K562 (cell line): ENCODE results near the gene EMILIN1. TPM values are rescaled to one million over a fixed set of nuclear protein-coding genes. Genes with fewer than 3 reads are reported as not detected.

Experiments
- C11orf30 ChIP-seq: fragments of 450-650 bp; IDR thresholded peaks from 2 replicates; pipeline ENCODE4 v1.6.1; 2016; ENCODE audit warnings: low read depth, mild to moderate bottlenecking
- CREB1 ChIP-seq, 2 experiments: sonication (generic) in 1 of 2; formaldehyde crosslinking in 1 of 2; IDR thresholded peaks; 2 replicates each; pipeline versions ENCODE4 v1.6.1 to v1.8.0; 2012 to 2022; ENCODE audit warnings: inconsistent platforms in 1 of 2, mild to moderate bottlenecking in 1 of 2, missing genetic modification reagents in 1 of 2, moderate library complexity in 1 of 2
- ESRRB ChIP-seq: fragments of 250-450 bp; sonication (Bioruptor Pico); IDR thresholded peaks from 2 replicates; pipeline ENCODE4 v1.5.0; 2020; ENCODE audit warnings: mild to moderate bottlenecking, moderate library complexity, borderline replicate concordance
- GATAD2B ChIP-seq: fragments of 450-650 bp; IDR thresholded peaks from 2 replicates; pipeline ENCODE4 v1.6.1; 2017; ENCODE audit warnings: mild to moderate bottlenecking, borderline replicate concordance
- HLTF ChIP-seq: fragments of 450-650 bp; IDR thresholded peaks from 2 replicates; pipeline ENCODE4 v1.6.1; 2016
- HNRNPLL ChIP-seq: fragments of 200-400 bp; formaldehyde crosslinking; IDR thresholded peaks from 2 replicates; pipeline ENCODE4 v1.6.1; 2017; ENCODE audit warnings: low read length, low read depth, mild to moderate bottlenecking; ENCODE audit not compliant: poor library complexity, severe bottlenecking
- KDM1A ChIP-seq, 2 experiments: fragments of 450-650 bp; IDR thresholded peaks; 2 replicates each; pipeline ENCODE4 v1.6.1; 2016; ENCODE audit warnings: mild to moderate bottlenecking in 2 of 2
- LARP7 ChIP-seq: fragments of 450-650 bp; IDR thresholded peaks from 2 replicates; pipeline ENCODE4 v1.6.1; 2016
- MLX ChIP-seq, 2 experiments: fragments of 450-650 bp in 1 of 2; sonication (generic) in 1 of 2; formaldehyde crosslinking; conservative IDR thresholded peaks; 2 replicates each; pipeline versions ENCODE4 v1.4.0 to v1.8.1; 2020 to 2022; ENCODE audit warnings: mild to moderate bottlenecking in 1 of 2, missing genetic modification reagents in 1 of 2
- NEUROD1 ChIP-seq: fragments of 150-350 bp; IDR thresholded peaks from 2 replicates; pipeline ENCODE4 v1.6.1; 2014; ENCODE audit warnings: borderline replicate concordance, low read length, low read depth; ENCODE audit not compliant: partially characterized antibody
- NR4A1 ChIP-seq, 2 experiments: fragments of 250-450 bp in 1 of 2; fragments of 450-650 bp in 1 of 2; sonication (Bioruptor Pico) in 1 of 2; IDR thresholded peaks; 2 replicates each; pipeline versions ENCODE4 v1.4.0 to v1.6.1; 2016 to 2020; ENCODE audit warnings: mild to moderate bottlenecking in 2 of 2, missing compliant biosample characterization in 1 of 2, missing genetic modification characterization in 1 of 2, moderate library complexity in 1 of 2
- PHF8 ChIP-seq: fragments of 200-600 bp; sonication (generic); IDR thresholded peaks from 2 replicates; pipeline ENCODE4 v1.6.1; 2012; ENCODE audit warnings: mixed run types, mild to moderate bottlenecking, inconsistent platforms, low read length, moderate library complexity, borderline replicate concordance
- PML ChIP-seq: IDR thresholded peaks from 2 replicates; pipeline ENCODE4 v1.6.1; 2012; ENCODE audit warnings: low read length, inconsistent platforms
- STAG1 ChIP-seq: sonication (generic); formaldehyde crosslinking; IDR thresholded peaks from 2 replicates; pipeline ENCODE4 v1.5.0; 2020; ENCODE audit warnings: missing genetic modification reagents, borderline replicate concordance
- VEZF1 ChIP-seq: fragments of 200-800 bp; sonication (Bioruptor generic); IDR thresholded peaks from 2 replicates; pipeline ENCODE4 v1.6.1; 2017; ENCODE audit warnings: missing genetic modification characterization, missing compliant biosample characterization
- ZNF121 ChIP-seq: sonication (generic); formaldehyde crosslinking; conservative IDR thresholded peaks from 2 replicates; pipeline ENCODE4 v1.8.0; 2022; ENCODE audit warnings: missing genetic modification reagents
- ZNF695 ChIP-seq: fragments of 450-650 bp; formaldehyde crosslinking; IDR thresholded peaks from 2 replicates; pipeline ENCODE4 v1.4.0; 2020; ENCODE audit warnings: mild to moderate bottlenecking, moderate library complexity
- polyA plus RNA-seq, 8 experiments: library from polyadenylated mRNA; depleted of rRNA in 4 of 8; stranded (reverse) in 5 of 8; unstranded in 3 of 8; fragments of >200 nt; fragmentation: Nextera tagmentation in 2 of 8; fragmentation: Illumina TruSeq in 1 of 8; extraction: Ambion mirVana in 2 of 8; extraction: Trizol in 1 of 8; gene quantifications; 2 replicates each; pipeline versions ENCODE4 v1.2.1 to v1.2.3, GENCODE V29; 2011 to 2014; ENCODE audit warnings: inconsistent platforms in 1 of 8, missing spikeins in 1 of 8
- total RNA-seq, 7 experiments: library from RNA; depleted of rRNA in 6 of 7; stranded (reverse); fragments of >200 nt in 6 of 7; fragmentation: Illumina TruSeq in 2 of 7; extraction: Trizol in 2 of 7; gene quantifications; 2 replicates each; pipeline versions ENCODE4 v1.2.1 to v1.2.3, GENCODE V29; 2011 to 2021; ENCODE audit warnings: low replicate concordance in 1 of 7
- TF ChIP-seq, protein P1 (sequence below): fragments of 200-400 bp; formaldehyde crosslinking; IDR thresholded peaks from 2 replicates; pipeline ENCODE4 v1.6.1; 2017; ENCODE audit warnings: mild to moderate bottlenecking, low read depth, low read length, moderate library complexity
- TF ChIP-seq, protein P2 (sequence below): sonication (generic); formaldehyde crosslinking; IDR thresholded peaks from 2 replicates; pipeline ENCODE4 v1.4.0; 2020; ENCODE audit warnings: mild to moderate bottlenecking, missing genetic modification reagents

EMILIN1 gene
- total and polyA plus RNA-seq, 9 of the 15 experiments (the other 6 are each of a cell fraction or from before 2014, with no cell fraction given) = 0.04 to 2.7 (median 0.54) TPM; not detected in 2

GRCh38 chr2:27086090-27086723, 7.8 kb downstream of the EMILIN1 start (continued):
- TF ChIP-seq VEZF1 (CRISPR knock-in tag) (peak; percentile 72), GATAD2B (peak; percentile 92; the same call in 1 of the 2 replicates), HLTF (no peak), PHF8 (peak; percentile 68; the same call in 1 of the 2 replicates), C11orf30 (peak; percentile 56), HNRNPLL (no peak), ZNF695 (CRISPR knock-in tag) (no peak), NR4A1 (CRISPR knock-in tag; IDR thresholded peaks at IDR 0.05) (no peak), NR4A1 (tag; IDR thresholded peaks at IDR 0.05) (no peak), MLX (CRISPR knock-in tag; conservative IDR thresholded peaks at IDR 0.05) (no peak), LARP7 (no peak), STAG1 (CRISPR knock-in tag) (peak; percentile 53; the same call in 1 of the 2 replicates), CREB1 (IDR thresholded peaks at IDR 0.05) (peak; percentile 74), CREB1 (CRISPR knock-in tag; IDR thresholded peaks at IDR 0.05) (peak; percentile 80), KDM1A (IDR thresholded peaks at IDR 0.05) (no peak), NEUROD1 (peak; percentile 64), ESRRB (no peak), PML (peak; percentile 45), ZNF121 (CRISPR knock-in tag) (no peak)
- TF ChIP-seq, protein P1, sequence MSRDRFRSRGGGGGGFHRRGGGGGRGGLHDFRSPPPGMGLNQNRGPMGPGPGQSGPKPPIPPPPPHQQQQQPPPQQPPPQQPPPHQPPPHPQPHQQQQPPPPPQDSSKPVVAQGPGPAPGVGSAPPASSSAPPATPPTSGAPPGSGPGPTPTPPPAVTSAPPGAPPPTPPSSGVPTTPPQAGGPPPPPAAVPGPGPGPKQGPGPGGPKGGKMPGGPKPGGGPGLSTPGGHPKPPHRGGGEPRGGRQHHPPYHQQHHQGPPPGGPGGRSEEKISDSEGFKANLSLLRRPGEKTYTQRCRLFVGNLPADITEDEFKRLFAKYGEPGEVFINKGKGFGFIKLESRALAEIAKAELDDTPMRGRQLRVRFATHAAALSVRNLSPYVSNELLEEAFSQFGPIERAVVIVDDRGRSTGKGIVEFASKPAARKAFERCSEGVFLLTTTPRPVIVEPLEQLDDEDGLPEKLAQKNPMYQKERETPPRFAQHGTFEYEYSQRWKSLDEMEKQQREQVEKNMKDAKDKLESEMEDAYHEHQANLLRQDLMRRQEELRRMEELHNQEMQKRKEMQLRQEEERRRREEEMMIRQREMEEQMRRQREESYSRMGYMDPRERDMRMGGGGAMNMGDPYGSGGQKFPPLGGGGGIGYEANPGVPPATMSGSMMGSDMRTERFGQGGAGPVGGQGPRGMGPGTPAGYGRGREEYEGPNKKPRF = no peak
- TF ChIP-seq, protein P2, sequence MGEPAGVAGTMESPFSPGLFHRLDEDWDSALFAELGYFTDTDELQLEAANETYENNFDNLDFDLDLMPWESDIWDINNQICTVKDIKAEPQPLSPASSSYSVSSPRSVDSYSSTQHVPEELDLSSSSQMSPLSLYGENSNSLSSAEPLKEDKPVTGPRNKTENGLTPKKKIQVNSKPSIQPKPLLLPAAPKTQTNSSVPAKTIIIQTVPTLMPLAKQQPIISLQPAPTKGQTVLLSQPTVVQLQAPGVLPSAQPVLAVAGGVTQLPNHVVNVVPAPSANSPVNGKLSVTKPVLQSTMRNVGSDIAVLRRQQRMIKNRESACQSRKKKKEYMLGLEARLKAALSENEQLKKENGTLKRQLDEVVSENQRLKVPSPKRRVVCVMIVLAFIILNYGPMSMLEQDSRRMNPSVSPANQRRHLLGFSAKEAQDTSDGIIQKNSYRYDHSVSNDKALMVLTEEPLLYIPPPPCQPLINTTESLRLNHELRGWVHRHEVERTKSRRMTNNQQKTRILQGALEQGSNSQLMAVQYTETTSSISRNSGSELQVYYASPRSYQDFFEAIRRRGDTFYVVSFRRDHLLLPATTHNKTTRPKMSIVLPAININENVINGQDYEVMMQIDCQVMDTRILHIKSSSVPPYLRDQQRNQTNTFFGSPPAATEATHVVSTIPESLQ (CRISPR knock-in tag) = no peak
